ENCODE measurements around the gene FBN3.

The FBN3 gene

DNA sequence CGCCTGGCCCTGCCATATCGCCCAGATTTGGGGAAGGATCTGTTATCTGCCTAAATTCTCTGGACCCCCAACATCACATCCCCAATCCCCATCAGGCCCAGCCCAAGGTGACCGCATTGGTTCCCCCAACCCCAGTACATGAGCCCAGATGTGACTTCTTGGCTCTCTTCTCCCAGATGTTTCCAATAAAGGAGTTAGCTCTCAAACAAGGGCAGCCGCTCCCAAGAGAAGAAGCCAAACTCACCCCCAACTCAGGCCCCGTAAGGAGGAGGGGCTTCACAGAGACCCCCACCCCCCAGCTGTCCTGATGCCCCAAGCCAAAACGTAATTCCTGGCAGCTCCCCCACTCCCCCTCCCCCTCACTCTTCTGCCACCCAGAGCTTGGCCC lies 6.9 kb downstream of the FBN3 start:
- TF ChIP-seq, protein P1, sequence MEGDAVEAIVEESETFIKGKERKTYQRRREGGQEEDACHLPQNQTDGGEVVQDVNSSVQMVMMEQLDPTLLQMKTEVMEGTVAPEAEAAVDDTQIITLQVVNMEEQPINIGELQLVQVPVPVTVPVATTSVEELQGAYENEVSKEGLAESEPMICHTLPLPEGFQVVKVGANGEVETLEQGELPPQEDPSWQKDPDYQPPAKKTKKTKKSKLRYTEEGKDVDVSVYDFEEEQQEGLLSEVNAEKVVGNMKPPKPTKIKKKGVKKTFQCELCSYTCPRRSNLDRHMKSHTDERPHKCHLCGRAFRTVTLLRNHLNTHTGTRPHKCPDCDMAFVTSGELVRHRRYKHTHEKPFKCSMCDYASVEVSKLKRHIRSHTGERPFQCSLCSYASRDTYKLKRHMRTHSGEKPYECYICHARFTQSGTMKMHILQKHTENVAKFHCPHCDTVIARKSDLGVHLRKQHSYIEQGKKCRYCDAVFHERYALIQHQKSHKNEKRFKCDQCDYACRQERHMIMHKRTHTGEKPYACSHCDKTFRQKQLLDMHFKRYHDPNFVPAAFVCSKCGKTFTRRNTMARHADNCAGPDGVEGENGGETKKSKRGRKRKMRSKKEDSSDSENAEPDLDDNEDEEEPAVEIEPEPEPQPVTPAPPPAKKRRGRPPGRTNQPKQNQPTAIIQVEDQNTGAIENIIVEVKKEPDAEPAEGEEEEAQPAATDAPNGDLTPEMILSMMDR (conservative IDR thresholded peaks at IDR 0.05; ENCODE audit: low read depth, low read length), result no peak
- DNase-seq (ENCODE audit: low read depth), result no peak
- H3K4me3 ChIP-seq (ENCODE audit: low read length), result no peak overlapping the region

DNA sequence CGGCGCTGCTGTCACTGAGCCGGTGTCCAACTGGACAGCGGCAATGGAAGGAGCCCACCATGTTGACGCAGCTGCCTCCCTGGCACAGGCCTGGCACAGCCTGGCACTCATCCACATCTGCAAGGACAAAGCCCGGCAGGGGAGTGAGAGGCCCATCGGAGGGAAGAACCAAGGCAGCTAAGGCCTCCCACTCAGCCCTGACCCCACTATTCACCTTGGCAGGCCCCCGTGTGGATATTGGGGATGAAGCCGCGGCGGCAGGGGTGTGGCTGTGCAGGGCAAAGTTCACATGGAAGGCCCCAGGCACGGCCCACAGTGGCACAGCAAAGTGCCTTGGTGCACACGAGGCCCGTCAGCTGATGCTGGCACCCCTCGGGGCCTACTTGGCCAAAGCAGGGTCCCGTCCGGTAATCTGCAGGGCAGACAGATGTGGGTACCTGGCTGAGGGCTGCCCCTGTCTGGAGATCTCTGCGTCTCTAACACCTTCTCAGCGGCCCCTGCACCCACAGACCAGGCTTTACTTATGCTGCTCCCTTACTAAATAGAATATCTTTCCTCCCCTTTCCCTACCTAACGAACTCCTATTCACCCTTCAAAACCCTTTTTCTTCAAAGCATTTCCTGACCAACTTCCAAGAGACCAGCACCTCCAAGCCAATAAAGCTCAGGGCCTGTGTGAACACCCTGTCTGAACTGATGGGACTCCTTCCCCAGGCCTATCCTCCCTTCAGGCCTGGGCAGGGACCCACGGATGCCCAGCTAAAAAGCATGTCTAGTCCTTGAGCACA lies 7.5 kb downstream of the FBN3 start:
- no peak overlapping the region for H3K4me3 ChIP-seq (ENCODE audit: low read length)
- DNase-seq (ENCODE audit: low read depth), result no peak
- TF ChIP-seq, protein P1 (conservative IDR thresholded peaks at IDR 0.05; ENCODE audit: low read depth, low read length), result no peak

DNA sequence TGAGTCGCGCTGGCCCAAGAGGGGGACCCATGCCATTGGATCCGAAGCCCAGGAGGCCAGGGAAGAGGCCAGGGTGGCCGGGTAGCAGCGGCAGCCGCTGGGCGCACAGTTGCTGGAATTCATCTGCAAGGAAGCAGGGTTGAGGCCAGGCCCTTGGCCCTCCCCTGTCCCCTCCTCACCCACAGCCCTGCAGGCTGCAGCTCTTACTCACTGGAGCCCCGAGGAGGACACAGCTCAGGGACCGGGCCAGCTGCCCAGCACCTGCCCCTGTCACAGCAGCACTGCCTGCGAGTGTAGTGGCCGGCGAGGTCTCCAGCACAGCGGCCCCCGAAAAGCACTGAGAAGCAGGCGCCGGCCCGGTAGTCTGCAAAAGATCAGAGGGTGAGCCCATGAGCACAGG lies 11.2 kb downstream of the FBN3 start:
- TF ChIP-seq, protein P1 (conservative IDR thresholded peaks at IDR 0.05; ENCODE audit: low read depth, low read length), result no peak
- no peak overlapping the region for H3K4me3 ChIP-seq (ENCODE audit: low read length)
- DNase-seq (ENCODE audit: low read depth), result no peak

DNA sequence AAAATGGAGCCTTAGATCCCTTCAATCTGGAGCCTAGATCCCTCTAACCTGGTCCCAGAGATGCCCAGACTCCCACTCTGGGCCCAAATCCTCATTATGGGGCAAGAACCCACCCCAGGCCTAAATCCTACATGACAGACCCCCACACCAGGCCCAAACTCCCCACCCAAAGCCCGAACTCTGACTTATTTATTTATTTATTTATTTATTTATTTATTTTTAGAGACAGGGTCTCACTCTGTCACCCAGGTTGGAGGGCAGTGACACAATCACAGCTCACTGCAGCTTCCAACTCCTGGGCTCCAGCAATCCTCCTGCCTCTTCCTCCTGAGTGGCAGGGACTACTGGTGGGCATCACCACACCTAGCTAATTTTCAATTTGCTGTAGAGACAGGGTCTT lies 12.0 kb downstream of the FBN3 start:
- no peak for DNase-seq (ENCODE audit: low read depth)
- TF ChIP-seq, protein P1 (conservative IDR thresholded peaks at IDR 0.05; ENCODE audit: low read depth, low read length), result no peak

DNA sequence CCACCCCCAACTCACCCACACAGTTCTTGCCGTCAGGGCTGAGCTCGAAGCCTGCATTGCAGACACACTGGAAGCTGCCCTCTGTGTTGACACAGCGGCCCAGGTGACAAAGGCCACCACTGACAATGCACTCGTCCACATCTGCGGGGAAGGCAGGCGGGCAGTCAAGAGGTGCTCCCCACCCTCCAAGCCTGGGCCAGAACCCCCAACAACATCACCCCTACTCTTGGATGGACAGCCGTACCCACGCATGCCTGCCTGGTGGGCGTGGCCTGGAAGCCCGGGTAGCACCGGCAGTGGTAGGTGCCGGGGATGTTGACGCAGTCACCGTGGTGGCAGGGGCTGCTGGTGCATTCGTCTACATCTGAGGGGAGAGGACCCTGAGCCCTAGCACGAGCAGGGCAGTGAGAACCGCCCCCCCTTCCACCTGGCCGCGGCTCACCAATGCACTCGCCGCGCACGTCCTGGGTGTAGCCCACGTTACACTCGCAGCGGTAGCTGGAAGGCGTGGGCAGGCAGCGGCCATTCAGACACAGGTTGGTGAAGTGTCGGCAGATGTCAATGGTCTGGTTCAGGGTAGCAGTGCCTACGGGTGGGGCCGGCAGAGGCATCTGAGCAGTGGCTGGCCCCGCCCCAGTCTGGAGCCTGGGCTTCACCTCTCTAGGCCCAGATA lies 13.3 kb downstream of the FBN3 start:
- no peak for DNase-seq (ENCODE audit: low read depth)
- H3K4me3 ChIP-seq (ENCODE audit: low read length), result no peak overlapping the region
- TF ChIP-seq, protein P1 (conservative IDR thresholded peaks at IDR 0.05; ENCODE audit: low read depth, low read length), result no peak

More for the DNA sequence above, 12.0 kb downstream of the FBN3 start:
- no peak overlapping the region for H3K4me3 ChIP-seq (ENCODE audit: low read length)

DNA sequence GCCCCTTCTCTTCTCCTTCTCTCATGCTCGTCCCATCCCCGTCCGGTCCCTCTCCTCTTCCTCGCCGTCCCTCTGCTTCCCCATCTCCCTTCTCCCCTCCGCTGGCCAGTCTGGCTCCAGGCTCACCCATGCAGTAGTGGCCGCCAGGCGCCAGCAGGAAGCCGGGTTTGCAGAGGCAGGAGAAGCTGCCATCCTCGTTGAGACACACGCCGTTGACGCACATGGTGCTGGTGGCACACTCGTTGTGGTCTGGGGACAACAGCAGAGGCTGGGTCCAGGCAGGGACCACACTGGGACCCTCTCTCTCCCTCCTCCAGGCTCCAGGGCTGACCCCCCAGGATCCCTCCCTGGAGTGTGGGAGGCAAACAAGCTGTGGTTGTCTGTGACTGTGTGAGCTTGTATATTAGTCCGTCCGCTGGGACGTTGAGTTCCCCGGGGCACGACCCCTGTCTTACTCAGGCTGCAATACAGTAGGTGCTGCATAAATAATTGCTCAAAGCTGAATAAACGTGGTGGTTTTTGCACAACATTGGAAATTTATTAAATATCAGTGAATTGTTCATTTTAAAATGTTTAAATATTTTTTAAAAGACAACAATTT lies 16.4 kb downstream of the FBN3 start:
- DNase-seq (ENCODE audit: low read depth), result no peak
- TF ChIP-seq, protein P1 (conservative IDR thresholded peaks at IDR 0.05; ENCODE audit: low read depth, low read length), result no peak
- H3K4me3 ChIP-seq (ENCODE audit: low read length), result no peak overlapping the region

All from retinal pigment epithelial cell (primary cell).